Measurements from ENCODE around the gene CAMK4.

DNA sequence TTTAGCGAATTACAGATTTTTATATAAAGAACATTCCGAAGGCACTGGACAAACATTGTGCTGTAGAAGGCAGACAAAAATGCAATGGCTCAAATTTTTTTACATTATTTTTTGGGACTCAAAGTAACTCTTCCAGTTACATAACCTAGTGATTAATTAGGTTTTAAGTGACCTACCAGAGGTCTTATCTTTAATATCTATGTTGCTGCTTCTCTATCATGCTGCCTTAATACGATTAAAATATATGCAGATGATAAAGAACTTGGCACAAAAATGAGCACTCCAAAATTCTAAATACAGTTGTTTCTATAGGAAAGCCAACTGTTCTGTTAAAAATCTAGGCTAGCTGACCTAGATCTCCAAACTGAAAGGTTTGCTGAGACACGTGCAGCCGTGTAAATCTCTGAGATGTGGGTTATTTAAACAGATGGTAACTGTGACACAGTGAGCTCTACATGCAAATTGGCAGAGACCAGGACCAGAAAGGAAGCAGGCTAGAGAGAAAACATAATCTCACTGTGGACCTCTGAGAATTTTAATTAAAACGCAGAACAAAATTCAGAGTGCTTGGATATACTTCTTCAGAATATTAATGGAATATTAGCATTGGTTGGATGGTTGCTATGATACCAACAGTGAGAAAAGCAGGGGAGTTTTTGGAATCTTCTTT is 56.2 kb downstream of the CAMK4 start:
- TF ChIP-seq, protein P1, sequence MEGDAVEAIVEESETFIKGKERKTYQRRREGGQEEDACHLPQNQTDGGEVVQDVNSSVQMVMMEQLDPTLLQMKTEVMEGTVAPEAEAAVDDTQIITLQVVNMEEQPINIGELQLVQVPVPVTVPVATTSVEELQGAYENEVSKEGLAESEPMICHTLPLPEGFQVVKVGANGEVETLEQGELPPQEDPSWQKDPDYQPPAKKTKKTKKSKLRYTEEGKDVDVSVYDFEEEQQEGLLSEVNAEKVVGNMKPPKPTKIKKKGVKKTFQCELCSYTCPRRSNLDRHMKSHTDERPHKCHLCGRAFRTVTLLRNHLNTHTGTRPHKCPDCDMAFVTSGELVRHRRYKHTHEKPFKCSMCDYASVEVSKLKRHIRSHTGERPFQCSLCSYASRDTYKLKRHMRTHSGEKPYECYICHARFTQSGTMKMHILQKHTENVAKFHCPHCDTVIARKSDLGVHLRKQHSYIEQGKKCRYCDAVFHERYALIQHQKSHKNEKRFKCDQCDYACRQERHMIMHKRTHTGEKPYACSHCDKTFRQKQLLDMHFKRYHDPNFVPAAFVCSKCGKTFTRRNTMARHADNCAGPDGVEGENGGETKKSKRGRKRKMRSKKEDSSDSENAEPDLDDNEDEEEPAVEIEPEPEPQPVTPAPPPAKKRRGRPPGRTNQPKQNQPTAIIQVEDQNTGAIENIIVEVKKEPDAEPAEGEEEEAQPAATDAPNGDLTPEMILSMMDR (IDR thresholded peaks at IDR 0.05): no peak
- no peak for TF ChIP-seq POLR2A (IDR thresholded peaks at IDR 0.05)

All from prostate gland (tissue), 2 donors.